Measurements from ENCODE around the gene WDR44.

Gene WDR44

GRCh38 chrX:118370921-118371624 is 25.2 kb downstream of the WDR44 start:
- Mint-ChIP-seq H3K9me3 (no peaks in the 10 kb centered on the region), H3K4me3 (no peak overlapping the region), H3K36me3 (ENCODE audit: insufficient read depth) (peaks cover 3% of the 10 kb centered on the region), H3K4me1 (ENCODE audit: low read depth in 2 of 2) (peaks cover 3 to 8% of the 10 kb centered on the region in 2 donors), H3K27me3 (no peaks in the 10 kb centered on the region), H3K27ac (no peak overlapping the region)
- ATAC-seq (replicated peaks), result no peak
- DNase-seq, result no peak

- no peaks in the 10 kb centered on the region for H3K27me3 Mint-ChIP-seq
- no peak for DNase-seq
- no peaks in the 10 kb centered on the region for H3K9me3 Mint-ChIP-seq
- H3K4me1 Mint-ChIP-seq (ENCODE audit: low read depth in 2 of 2), result peaks cover 3 to 11% of the 10 kb centered on the region in 2 donors
- H3K4me3 Mint-ChIP-seq, result no peak overlapping the region
- H3K27ac Mint-ChIP-seq, result no peak overlapping the region
- no peak for ATAC-seq (replicated peaks)
- peaks cover under 1% of the 10 kb centered on the region for H3K36me3 Mint-ChIP-seq (ENCODE audit: insufficient read depth)
Observed at GRCh38 chrX:118373538-118373937, 27.6 kb downstream of the WDR44 start.

- Mint-ChIP-seq H3K4me1 (ENCODE audit: low read depth in 2 of 2) (peaks cover 0 to 12% of the 10 kb centered on the region in 2 donors), H3K9me3 (no peaks in the 10 kb centered on the region), H3K36me3 (ENCODE audit: insufficient read depth) (peaks cover 3% of the 10 kb centered on the region), H3K27me3 (no peaks in the 10 kb centered on the region), H3K4me3 (no peak overlapping the region), H3K27ac (no peak overlapping the region)
- ATAC-seq (replicated peaks), result no peak
- DNase-seq, result no peak
Observed at GRCh38 chrX:118383120-118383519, 37.2 kb downstream of the WDR44 start.

- Mint-ChIP-seq H3K27ac (peak overlapping the region; percentile 44 to 49), H3K27me3 (no peaks in the 10 kb centered on the region), H3K4me1 (ENCODE audit: low read depth in 2 of 2) (peaks cover 0 to 5% of the 10 kb centered on the region in 2 donors), H3K36me3 (ENCODE audit: insufficient read depth) (peaks cover 34% of the 10 kb centered on the region), H3K4me3 (no peak overlapping the region), H3K9me3 (no peaks in the 10 kb centered on the region)
- ATAC-seq (replicated peaks) (no peak), DNase-seq (no peak)
Observed at GRCh38 chrX:118392716-118393115, 46.8 kb downstream of the WDR44 start.

GRCh38 chrX:118396113-118396512 is 50.2 kb downstream of the WDR44 start:
- Mint-ChIP-seq H3K27me3 (no peaks in the 10 kb centered on the region), H3K36me3 (ENCODE audit: insufficient read depth) (peaks cover 38% of the 10 kb centered on the region), H3K9me3 (no peaks in the 10 kb centered on the region), H3K4me1 (ENCODE audit: low read depth in 2 of 2) (peaks cover 0 to 8% of the 10 kb centered on the region in 2 donors), H3K4me3 (no peak overlapping the region), H3K27ac (no peak overlapping the region)
- DNase-seq, result no peak
- no peak for ATAC-seq (replicated peaks)

GRCh38 chrX:118418811-118419251 is 72.9 kb downstream of the WDR44 start:
- peaks cover 20% of the 10 kb centered on the region for H3K36me3 Mint-ChIP-seq (ENCODE audit: insufficient read depth)
- no peak for ATAC-seq (replicated peaks)
- H3K4me1 Mint-ChIP-seq (ENCODE audit: low read depth in 2 of 2), result peaks cover 9 to 29% of the 10 kb centered on the region in 2 donors
- H3K27ac Mint-ChIP-seq, result no peak overlapping the region
- no peaks in the 10 kb centered on the region for H3K27me3 Mint-ChIP-seq
- no peak for DNase-seq
- H3K4me3 Mint-ChIP-seq, result no peak overlapping the region
- H3K9me3 Mint-ChIP-seq, result no peaks in the 10 kb centered on the region

- no peak for DNase-seq
- ATAC-seq (replicated peaks), result no peak
Observed at GRCh38 chrX:118420462-118420861, 74.6 kb downstream of the WDR44 start.

GRCh38 chrX:118423558-118423957 is 77.7 kb downstream of the WDR44 start:
- no peak for DNase-seq
- no peaks in the 10 kb centered on the region for H3K9me3 Mint-ChIP-seq
- no peak overlapping the region for H3K4me3 Mint-ChIP-seq
- no peak for ATAC-seq (replicated peaks)
- peaks cover 4 to 14% of the 10 kb centered on the region in 2 donors for H3K4me1 Mint-ChIP-seq (ENCODE audit: low read depth in 2 of 2)
- peaks cover 31% of the 10 kb centered on the region for H3K36me3 Mint-ChIP-seq (ENCODE audit: insufficient read depth)
- no peaks in the 10 kb centered on the region for H3K27me3 Mint-ChIP-seq
- peak overlapping the region in 1 of 2 donors; percentile 82 for H3K27ac Mint-ChIP-seq

More at GRCh38 chrX:118420462-118420861, 74.6 kb downstream of the WDR44 start:
- peak overlapping the region; percentile 47 to 66 for H3K27ac Mint-ChIP-seq
- peak overlapping the region in 1 of 2 donors; percentile 25 for H3K4me3 Mint-ChIP-seq
- no peaks in the 10 kb centered on the region for H3K9me3 Mint-ChIP-seq
- H3K36me3 Mint-ChIP-seq (ENCODE audit: insufficient read depth), result peaks cover 21% of the 10 kb centered on the region
- no peaks in the 10 kb centered on the region for H3K27me3 Mint-ChIP-seq
- H3K4me1 Mint-ChIP-seq (ENCODE audit: low read depth in 2 of 2), result peaks cover 7 to 24% of the 10 kb centered on the region in 2 donors

GRCh38 chrX:118432799-118433198 is 86.9 kb downstream of the WDR44 start:
- ATAC-seq (replicated peaks) (no peak), DNase-seq (no peak)
- H3K4me1 Mint-ChIP-seq (ENCODE audit: low read depth in 2 of 2), result no peaks in the 10 kb centered on the region
- H3K36me3 Mint-ChIP-seq (ENCODE audit: insufficient read depth), result peaks cover 33% of the 10 kb centered on the region
- H3K27me3 Mint-ChIP-seq, result no peaks in the 10 kb centered on the region
- no peak overlapping the region for H3K27ac Mint-ChIP-seq
- no peak overlapping the region for H3K4me3 Mint-ChIP-seq
- no peaks in the 10 kb centered on the region for H3K9me3 Mint-ChIP-seq

- no peaks in the 10 kb centered on the region for H3K27me3 Mint-ChIP-seq
- H3K9me3 Mint-ChIP-seq, result no peaks in the 10 kb centered on the region
- DNase-seq (no peak), ATAC-seq (replicated peaks) (no peak)
- no peak overlapping the region for H3K4me3 Mint-ChIP-seq
- no peak overlapping the region for H3K27ac Mint-ChIP-seq
- H3K36me3 Mint-ChIP-seq (ENCODE audit: insufficient read depth), result peaks cover 55% of the 10 kb centered on the region
- no peaks in the 10 kb centered on the region for H3K4me1 Mint-ChIP-seq (ENCODE audit: low read depth in 2 of 2)
Observed at GRCh38 chrX:118437283-118437682, 91.4 kb downstream of the WDR44 start.

GRCh38 chrX:118448273-118448783 is 102.4 kb downstream of the WDR44 start:
- no peaks in the 10 kb centered on the region for H3K27me3 Mint-ChIP-seq
- H3K36me3 Mint-ChIP-seq (ENCODE audit: insufficient read depth), result peaks cover 51% of the 10 kb centered on the region
- H3K4me3 Mint-ChIP-seq, result no peak overlapping the region
- DNase-seq (no peak), ATAC-seq (replicated peaks) (no peak)
- no peaks in the 10 kb centered on the region for H3K4me1 Mint-ChIP-seq (ENCODE audit: low read depth in 2 of 2)
- H3K27ac Mint-ChIP-seq, result peak overlapping the region in 1 of 2 donors; percentile 23
- H3K9me3 Mint-ChIP-seq, result no peaks in the 10 kb centered on the region

- no peak overlapping the region for H3K4me3 Mint-ChIP-seq
- ATAC-seq (replicated peaks) (no peak), DNase-seq (no peak)
- H3K27me3 Mint-ChIP-seq, result no peaks in the 10 kb centered on the region
- H3K27ac Mint-ChIP-seq, result no peak overlapping the region
- H3K36me3 Mint-ChIP-seq (ENCODE audit: insufficient read depth), result peaks cover 17% of the 10 kb centered on the region
- peaks cover 0 to 2% of the 10 kb centered on the region in 2 donors for H3K4me1 Mint-ChIP-seq (ENCODE audit: low read depth in 2 of 2)
- H3K9me3 Mint-ChIP-seq, result no peaks in the 10 kb centered on the region
Observed at GRCh38 chrX:118455013-118455412, 109.1 kb downstream of the WDR44 start.

- peaks cover 3% of the 10 kb centered on the region for H3K36me3 Mint-ChIP-seq (ENCODE audit: insufficient read depth)
- DNase-seq, result peak; percentile 1 to 8 (median 1)
- peak; percentile 61 for ATAC-seq (replicated peaks)
- no peaks in the 10 kb centered on the region for H3K9me3 Mint-ChIP-seq
- peaks cover 0 to 2% of the 10 kb centered on the region in 2 donors for H3K4me1 Mint-ChIP-seq (ENCODE audit: low read depth in 2 of 2)
- no peak overlapping the region for H3K27ac Mint-ChIP-seq
- H3K4me3 Mint-ChIP-seq, result no peak overlapping the region
- H3K27me3 Mint-ChIP-seq, result no peaks in the 10 kb centered on the region
Observed at GRCh38 chrX:118459494-118459893, 113.6 kb downstream of the WDR44 start.

- no peak overlapping the region for H3K27ac Mint-ChIP-seq
- peaks cover 0 to 2% of the 10 kb centered on the region in 2 donors for H3K4me1 Mint-ChIP-seq (ENCODE audit: low read depth in 2 of 2)
- H3K9me3 Mint-ChIP-seq, result no peaks in the 10 kb centered on the region
- no peaks in the 10 kb centered on the region for H3K27me3 Mint-ChIP-seq
- peaks cover under 1% of the 10 kb centered on the region for H3K36me3 Mint-ChIP-seq (ENCODE audit: insufficient read depth)
- no peak for ATAC-seq (replicated peaks)
- no peak overlapping the region for H3K4me3 Mint-ChIP-seq
- DNase-seq, result no peak
Observed at GRCh38 chrX:118464501-118464900, 118.6 kb downstream of the WDR44 start.
